Measurements from ENCODE around the gene FTH1. TPM values are rescaled to one million over a fixed set of nuclear protein-coding genes. Genes with fewer than 3 reads are reported as not detected.

The FTH1 gene
- total and polyA plus RNA-seq, 2 of the 8 experiments (the other 6 are each of a cell fraction or from before 2014, with no cell fraction given), result 1,153 to 1,461 TPM

DNA sequence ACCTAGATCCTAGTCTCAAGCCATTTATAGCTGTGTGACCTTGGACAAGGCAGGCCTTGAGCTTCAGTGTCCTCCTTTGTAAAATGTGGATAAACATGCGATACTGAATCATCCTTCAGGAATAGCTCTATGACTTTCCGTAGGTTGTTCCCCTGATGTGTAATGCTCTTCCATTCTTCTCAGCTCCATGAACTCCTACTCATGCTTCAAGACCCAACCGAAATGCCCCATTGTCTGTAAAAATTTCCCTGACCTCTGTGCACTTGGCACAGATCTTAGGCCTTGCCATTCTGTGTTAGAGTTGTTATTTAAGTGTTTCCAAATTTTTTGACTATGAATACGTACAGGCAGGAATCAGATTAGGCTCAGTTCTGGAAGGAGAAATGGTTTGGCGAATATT is 20.5 kb downstream of the FTH1 start:
- H2BK15ac ChIP-seq (ENCODE audit: low read length), result no peak overlapping the region
- DNase-seq (ENCODE audit: low read depth in 1 of 2, low spot score in 2 of 2) (no peak), FAIRE-seq (no peak)
- H2BK12ac ChIP-seq (ENCODE audit: low read depth, low read length), result no peak overlapping the region
- no peak overlapping the region for H3K18ac ChIP-seq (ENCODE audit: extremely low read depth, low read length)
- ChIA-PET CTCF (ENCODE audit: partially characterized antibody) (interaction anchor here (0.5 to 10.3 kb wide), 45 partner anchors 8 to 280 kb away, joined by 3 to 658 read pairs (median 8); partner anchors contain the start of genes FADS3, FEN1, FTH1 and RAB3IL1), POLR2A (ENCODE audit: partially characterized antibody) (interaction anchor here (1.0 to 9.0 kb wide), 8 partner anchors 15 to 161 kb away, joined by 3 to 137 read pairs (median 8); partner anchors contain the start of gene FTH1)
- H3K36me3 ChIP-seq (ENCODE audit: control insufficient read depth in 2 of 4, insufficient read depth in 4 of 4, low read length in 3 of 4), result no peaks in the 10 kb centered on the region
- no peaks in the 10 kb centered on the region; a peak in 1 of 7 replicates for H3K4me1 ChIP-seq (replicated peaks in 1 of 4; ENCODE audit: control insufficient read depth in 3 of 4, insufficient read depth in 4 of 4, low read length in 3 of 4)
- H4K20me1 ChIP-seq (replicated peaks in 1 of 2; ENCODE audit: control insufficient read depth in 1 of 2, insufficient read depth in 2 of 2, low read length in 2 of 2), result no peaks in the 10 kb centered on the region
- H4K5ac ChIP-seq (ENCODE audit: insufficient read length, low read depth, low read length), result no peak overlapping the region
- H3K27me3 ChIP-seq (replicated peaks in 1 of 4; ENCODE audit: control insufficient read depth in 3 of 4, extremely low read depth in 1 of 4, insufficient read depth in 3 of 4, low read length in 3 of 4), result no peaks in the 10 kb centered on the region
- H2AK5ac ChIP-seq (ENCODE audit: low read depth, low read length), result no peak overlapping the region
- H3K27ac ChIP-seq (ENCODE audit: low read depth, low read length), result no peak overlapping the region
- no peaks in the 10 kb centered on the region for H3K9me3 ChIP-seq (ENCODE audit: insufficient read depth in 2 of 2, low read depth in 1 of 2, low read length in 1 of 2)
- no peak overlapping the region for H2AFZ ChIP-seq (ENCODE audit: low read length)
- H3K14ac ChIP-seq (ENCODE audit: insufficient read length), result no peak overlapping the region
- no peak overlapping the region for H2BK20ac ChIP-seq (ENCODE audit: low read length)
- no peak overlapping the region for H2BK5ac ChIP-seq (ENCODE audit: low read depth, low read length)
- H2BK120ac ChIP-seq (replicated peaks; ENCODE audit: low read depth, low read length), result no peak overlapping the region
- H3K79me1 ChIP-seq (ENCODE audit: low read depth, low read length), result no peaks in the 10 kb centered on the region
- H3K23me2 ChIP-seq (ENCODE audit: low read depth, low read length), result no peaks in the 10 kb centered on the region; the same call in 1 of the 2 replicates
- no peak overlapping the region for H3K23ac ChIP-seq (ENCODE audit: insufficient read length)
- no peak overlapping the region for H3K4me3 ChIP-seq (ENCODE audit: extremely low read depth in 1 of 4, insufficient read depth in 2 of 4, low read depth in 3 of 4, low read length in 4 of 4)
- no peak overlapping the region for H4K8ac ChIP-seq (ENCODE audit: extremely low read depth, insufficient read depth, low read length)
- no peaks in the 10 kb centered on the region for H3K79me2 ChIP-seq (ENCODE audit: control insufficient read depth in 1 of 2, insufficient read depth in 2 of 2, low read length in 2 of 2)
- H3K9ac ChIP-seq (replicated peaks in 1 of 4; ENCODE audit: extremely low read depth in 1 of 4, low read depth in 3 of 4, low read length in 3 of 4), result no peak overlapping the region
- H4K91ac ChIP-seq (replicated peaks; ENCODE audit: insufficient read length, low read length), result no peak overlapping the region
- 92% methylated on average over 5 of the region's 5 CpGs; no CpG with 5 or more reads in 1 of the 2 experiments for WGBS, 2 experiments (ENCODE audit: extremely low coverage in 1 of 2, insufficient coverage in 1 of 2, insufficient read length in 1 of 2, insufficient replicate concordance in 2 of 2, low coverage in 1 of 2, low lambda C conversion rate in 2 of 2, missing lambda C conversion rate in 1 of 2)
- no peak overlapping the region for H3K56ac ChIP-seq (replicated peaks; ENCODE audit: insufficient read length, low read depth, low read length)
- H3K4me2 ChIP-seq (ENCODE audit: insufficient read depth in 1 of 2, low read depth in 2 of 2, low read length in 2 of 2), result no peak overlapping the region
- H3K4ac ChIP-seq (replicated peaks; ENCODE audit: insufficient read length, low read depth, low read length), result no peak overlapping the region
- TF ChIP-seq TCF12 (IDR thresholded peaks at IDR 0.05; ENCODE audit: low read depth, low read length), result no peak
- TF ChIP-seq BCL11A (IDR thresholded peaks at IDR 0.05; ENCODE audit: low read depth in 2 of 2, low read length in 2 of 2), result no peak
- TF ChIP-seq BRCA1 (IDR thresholded peaks at IDR 0.05; ENCODE audit: low read depth, low read length), result no peak
- TF ChIP-seq SUZ12 (IDR thresholded peaks at IDR 0.05; ENCODE audit: low read length), result no peak
- no peak for TF ChIP-seq POU5F1 (IDR thresholded peaks at IDR 0.05; ENCODE audit: low read depth, low read length)
- no peak for TF ChIP-seq RFX5 (IDR thresholded peaks at IDR 0.05; ENCODE audit: borderline replicate concordance, low read depth, low read length)
- TF ChIP-seq JUN (IDR thresholded peaks at IDR 0.05; ENCODE audit: low read depth, low read length), result no peak
- TF ChIP-seq KDM5A (IDR thresholded peaks at IDR 0.05; ENCODE audit: low read length), result no peak
- no peak for TF ChIP-seq CEBPB (IDR thresholded peaks at IDR 0.05; ENCODE audit: low read depth, low read length)
- TF ChIP-seq POLR2AphosphoS5 (IDR thresholded peaks at IDR 0.05; ENCODE audit: low read depth, low read length), result no peak
- TF ChIP-seq PHF8 (conservative IDR thresholded peaks at IDR 0.05; ENCODE audit: low read depth, low read length), result no peak
- no peak for TF ChIP-seq KDM1A (IDR thresholded peaks at IDR 0.05; ENCODE audit: borderline replicate concordance, low read length)
- TF ChIP-seq GABPA (IDR thresholded peaks at IDR 0.05; ENCODE audit: borderline replicate concordance, insufficient read depth, low read length), result no peak
- no peak for TF ChIP-seq TBP (IDR thresholded peaks at IDR 0.05; ENCODE audit: low read depth, low read length)
- no peak for TF ChIP-seq TAF7 (optimal IDR thresholded peaks at IDR 0.05; ENCODE audit: borderline replicate concordance, low read depth, low read length)

Data from H1 (cell line).